Esophagus squamous epithelium (tissue), 5 donors: Measurements from ENCODE around the gene GPATCH4. TPM values are rescaled to one million over a fixed set of nuclear protein-coding genes. Genes with fewer than 3 reads are reported as not detected.

Experiments
- DNase-seq: peaks from one replicate; lab custom pipeline; 2025; lab: John Stamatoyannopoulos, UW
- H3K27ac ChIP-seq, 4 donors: fragments of 200-600 bp; sonication (generic); one replicate each; pipeline ENCODE4 v1.5.1; 2016 to 2019; ENCODE audit warnings: mild to moderate bottlenecking in 1 of 4
- H3K27me3 ChIP-seq, 4 donors: fragments of 200-600 bp; sonication (generic); 1 replicate in 3 of 4; 2 replicates in 1 of 4; pipeline versions ENCODE4 v1.5.1 to v1.6.0; 2017 to 2021; ENCODE audit warnings: antibody characterized with exemption in 1 of 4
- H3K36me3 ChIP-seq, 3 donors: fragments of 200-600 bp; sonication (generic); one replicate each; pipeline ENCODE4 v1.5.1; 2016 to 2019
- H3K4me1 ChIP-seq, 3 donors: fragments of 200-600 bp; sonication (generic); one replicate each; pipeline ENCODE4 v1.5.1; 2017 to 2019
- H3K4me3 ChIP-seq, 4 donors: fragments of 200-600 bp; sonication (generic); 1 replicate in 3 of 4; 2 replicates in 1 of 4; pipeline ENCODE4 v1.5.1; 2016 to 2019; ENCODE audit warnings: mild to moderate bottlenecking in 2 of 4, moderate library complexity in 1 of 4
- H3K9me3 ChIP-seq, 3 donors: fragments of 200-600 bp; sonication (generic); one replicate each; pipeline ENCODE4 v1.5.1; 2016 to 2019
- CTCF ChIP-seq, 6 experiments: fragments of 450-650 bp in 4 of 6; fragments of 200-600 bp in 2 of 6; sonication (generic) in 2 of 6; IDR thresholded peaks; one replicate each; pipeline ENCODE4 v1.5.1; 2016 to 2019; ENCODE audit warnings: antibody characterized with exemption in 6 of 6, mild to moderate bottlenecking in 4 of 6, moderate library complexity in 4 of 6
- POLR2A ChIP-seq, 4 donors: fragments of 450-650 bp; IDR thresholded peaks; one replicate each; pipeline ENCODE4 v1.6.1; 2017; ENCODE audit warnings: antibody characterized with exemption in 4 of 4, mild to moderate bottlenecking in 4 of 4, moderate library complexity in 3 of 4
- WGBS, 2 donors: methylation state at CpG; one replicate each; pipeline ENCODE4 v1.1.5; 2018; 5-methylcytosine and 5-hydroxymethylcytosine counted together
- intact Hi-C: fragments of 100-400 bp; cut with DNase I; formaldehyde crosslinking; loops from one replicate; pipeline ENCODE4 v1.15.0; 2022
- total RNA-seq, 4 donors: library from RNA; depleted of rRNA; stranded (reverse); fragments of >200 nt; gene quantifications; one replicate each; pipeline ENCODE4 v1.1.0, GENCODE V29; 2016
- donor health status: DM: yes; HTN: yes; CAD: no.

The GPATCH4 gene
- total RNA-seq, 4 donors from 2014 or later = 14.0 to 41.8 (median 25.0) TPM

- Histone ChIP-seq H3K27ac (no peak overlapping the region), H3K4me3 (no peak overlapping the region), H3K27me3 (no peaks in the 10 kb centered on the region), H3K36me3 (no peaks in the 10 kb centered on the region), H3K9me3 (no peaks in the 10 kb centered on the region), H3K4me1 (no peaks in the 10 kb centered on the region)
- intact Hi-C loops = no loop called here
- no peak for DNase-seq
- no peak for TF ChIP-seq CTCF (IDR thresholded peaks at IDR 0.05)
- 93 to 97% methylated on average over 3 to 4 of the region's 4 CpGs for WGBS, 2 donors
Measured at GRCh38 chr1:156547434-156547833, 53.8 kb downstream of the GPATCH4 start.

GRCh38 chr1:156546267-156546666 lies 55.0 kb downstream of the GPATCH4 start:
- Histone ChIP-seq H3K36me3 (no peaks in the 10 kb centered on the region), H3K4me1 (no peaks in the 10 kb centered on the region), H3K9me3 (no peaks in the 10 kb centered on the region), H3K27me3 (no peaks in the 10 kb centered on the region), H3K27ac (no peak overlapping the region), H3K4me3 (no peak overlapping the region)
- DNase-seq = no peak
- WGBS, 2 donors = 96% methylated on average over 3 of the region's 3 CpGs
- no peak for TF ChIP-seq POLR2A (IDR thresholded peaks at IDR 0.05)
- no peak for TF ChIP-seq CTCF (IDR thresholded peaks at IDR 0.05)
- intact Hi-C loops = no loop called here

GRCh38 chr1:156544592-156545102 lies 56.6 kb downstream of the GPATCH4 start:
- no peak for DNase-seq
- H3K4me1 ChIP-seq = no peaks in the 10 kb centered on the region
- intact Hi-C loops = no loop called here
- no peak for TF ChIP-seq CTCF (IDR thresholded peaks at IDR 0.05)
- TF ChIP-seq POLR2A (IDR thresholded peaks at IDR 0.05) = no peak
- H3K4me3 ChIP-seq = no peak overlapping the region
- H3K27me3 ChIP-seq = no peaks in the 10 kb centered on the region
- H3K27ac ChIP-seq = no peak overlapping the region
- 97 to 98% methylated on average over 3 of the region's 3 CpGs for WGBS, 2 donors
- H3K36me3 ChIP-seq = peaks cover 0 to 6% (median 0%) of the 10 kb centered on the region in 3 donors
- H3K9me3 ChIP-seq = no peaks in the 10 kb centered on the region

Other genes with a start within 250 kb of the GPATCH4 start
- 1 to 10 TPM in 2 of 4 donors, under 1 TPM in 2; 0.23 to 1.6 (median 1.1) TPM for gene RHBG, start 232.3 kb downstream of the GPATCH4 start, total RNA-seq
- gene MEF2D, start 100.7 kb downstream of the GPATCH4 start, total RNA-seq = 10 to 100 TPM in 3 of 4 donors, 1 to 10 TPM in 1; 9.1 to 30.1 (median 12.1) TPM
- 10 to 100 TPM in 1 of 4 donors, 1 to 10 TPM in 3; 7.1 to 12.8 (median 8.6) TPM for gene IQGAP3, start 28.9 kb downstream of the GPATCH4 start, total RNA-seq
- not detected for gene TTC24, start 21.8 kb downstream of the GPATCH4 start, total RNA-seq
- gene NAXE, start 9.7 kb downstream of the GPATCH4 start, total RNA-seq = 10 to 100 TPM; 36.5 to 64.4 (median 52.8) TPM
- under 1 TPM in 1 of 4 donors, not detected in 3; 0.18 TPM for gene HAPLN2, start 17.9 kb upstream of the GPATCH4 start, total RNA-seq
- not detected for gene BCAN, start 40.6 kb upstream of the GPATCH4 start, total RNA-seq
- gene NES, start 75.9 kb upstream of the GPATCH4 start, total RNA-seq = 1 to 10 TPM; 3.5 to 8.0 (median 5.4) TPM
- 100 to 1,000 TPM; 149 to 916 (median 441) TPM for gene CRABP2, start 104.1 kb upstream of the GPATCH4 start, total RNA-seq
- gene METTL25B, start 127.0 kb upstream of the GPATCH4 start, total RNA-seq = 10 to 100 TPM in 3 of 4 donors, 1 to 10 TPM in 1; 9.7 to 44.9 (median 17.6) TPM
- 10 to 100 TPM; 22.3 to 32.8 (median 28.4) TPM for gene ISG20L2, start 127.3 kb upstream of the GPATCH4 start, total RNA-seq
- 10 to 100 TPM; 39.5 to 45.8 (median 42.3) TPM for gene MRPL24, start 139.6 kb upstream of the GPATCH4 start, total RNA-seq
- 100 to 1,000 TPM; 180 to 278 (median 236) TPM for gene HDGF, start 150.2 kb upstream of the GPATCH4 start, total RNA-seq
- 10 to 100 TPM; 35.6 to 42.6 (median 38.3) TPM for gene PRCC, start 166.1 kb upstream of the GPATCH4 start, total RNA-seq
- 1 to 10 TPM in 2 of 4 donors, under 1 TPM in 1, not detected in 1; 0.32 to 2.0 (median 1.7) TPM for gene SH2D2A, start 215.4 kb upstream of the GPATCH4 start, total RNA-seq